Measurements from ENCODE around the gene APBB1IP. TPM values are rescaled to one million over a fixed set of nuclear protein-coding genes. Genes with fewer than 3 reads are reported as not detected.

APBB1IP gene
- total RNA-seq, 1 donor from 2014 or later, result 0.82 TPM

GRCh38 chr10:26505491-26505890 is 67.3 kb downstream of the APBB1IP start:
- DNase-seq (ENCODE audit: low spot score in 2 of 2) (no peak), FAIRE-seq (no peak)

- FAIRE-seq, result no peak
- no peak for DNase-seq (ENCODE audit: low spot score in 2 of 2)
Measured at GRCh38 chr10:26506736-26507135, 68.6 kb downstream of the APBB1IP start.

- no peak for FAIRE-seq
- DNase-seq (ENCODE audit: low spot score in 2 of 2), result no peak
Measured at GRCh38 chr10:26507441-26507840, 69.3 kb downstream of the APBB1IP start.

- no peak for DNase-seq (ENCODE audit: low spot score in 2 of 2)
- FAIRE-seq, result no peak
Measured at GRCh38 chr10:26508016-26508415, 69.9 kb downstream of the APBB1IP start.

GRCh38 chr10:26509307-26509706 is 71.2 kb downstream of the APBB1IP start:
- FAIRE-seq (no peak), DNase-seq (ENCODE audit: low spot score in 2 of 2) (no peak)

GRCh38 chr10:26513101-26513500 is 75.0 kb downstream of the APBB1IP start:
- DNase-seq (ENCODE audit: low spot score in 2 of 2) (no peak), FAIRE-seq (no peak)

- FAIRE-seq (no peak), DNase-seq (ENCODE audit: low spot score in 2 of 2) (no peak)
Measured at GRCh38 chr10:26516540-26517101, 78.5 kb downstream of the APBB1IP start.

- no peak for FAIRE-seq
- DNase-seq (ENCODE audit: low spot score in 2 of 2), result no peak
Measured at GRCh38 chr10:26517141-26517867, 79.2 kb downstream of the APBB1IP start.

- no peak for DNase-seq (ENCODE audit: low spot score in 2 of 2)
- no peak for FAIRE-seq
Measured at GRCh38 chr10:26519803-26520202, 81.7 kb downstream of the APBB1IP start.

- FAIRE-seq (no peak), DNase-seq (ENCODE audit: low spot score in 2 of 2) (no peak)
Measured at GRCh38 chr10:26520575-26520974, 82.4 kb downstream of the APBB1IP start.

- FAIRE-seq (no peak), DNase-seq (ENCODE audit: low spot score in 2 of 2) (no peak)
Measured at GRCh38 chr10:26524161-26524896, 86.2 kb downstream of the APBB1IP start.

- no peak for DNase-seq (ENCODE audit: low spot score in 2 of 2)
- FAIRE-seq, result no peak
Measured at GRCh38 chr10:26525586-26525985, 87.4 kb downstream of the APBB1IP start.

GRCh38 chr10:26527018-26527417 is 88.9 kb downstream of the APBB1IP start:
- no peak for FAIRE-seq
- no peak for DNase-seq (ENCODE audit: low spot score in 2 of 2)

- FAIRE-seq (no peak), DNase-seq (ENCODE audit: low spot score in 2 of 2) (no peak)
Measured at GRCh38 chr10:26528048-26528447, 89.9 kb downstream of the APBB1IP start.

GRCh38 chr10:26528715-26529393 is 90.7 kb downstream of the APBB1IP start:
- FAIRE-seq, result no peak
- DNase-seq (ENCODE audit: low spot score in 2 of 2), result no peak

- FAIRE-seq (no peak), DNase-seq (ENCODE audit: low spot score in 2 of 2) (no peak)
Measured at GRCh38 chr10:26534384-26534783, 96.2 kb downstream of the APBB1IP start.

- peak in 1 of 2 donors; percentile 17 for DNase-seq (ENCODE audit: low spot score in 2 of 2)
- FAIRE-seq, result no peak
Measured at GRCh38 chr10:26540601-26541000, 102.5 kb downstream of the APBB1IP start.

- DNase-seq (ENCODE audit: low spot score in 2 of 2) (no peak), FAIRE-seq (no peak)
Measured at GRCh38 chr10:26543567-26544306, 105.6 kb downstream of the APBB1IP start.

- no peak for FAIRE-seq
- no peak for DNase-seq (ENCODE audit: low spot score in 2 of 2)
Measured at GRCh38 chr10:26544932-26545331, 106.8 kb downstream of the APBB1IP start.

GRCh38 chr10:26550774-26551526 is 112.8 kb downstream of the APBB1IP start:
- FAIRE-seq (no peak), DNase-seq (ENCODE audit: low spot score in 2 of 2) (no peak)
